Lower lobe of right lung (tissue), 2 donors: Measurements from ENCODE around the gene MYO9A. TPM values are rescaled to one million over a fixed set of nuclear protein-coding genes. Genes with fewer than 3 reads are reported as not detected.

Experiments
- ATAC-seq, 2 donors: fragments of 200-7000 bp; cut with Tn5 transposase; one replicate each; pipeline ENCODE4 v1.9.1; 2020 to 2022; ENCODE audit warnings: mild to moderate bottlenecking in 2 of 2, moderate library complexity in 2 of 2
- DNase-seq: peaks from one replicate; pipeline ENCODE4 v3.0.0-alpha.2; 2020
- H3K27ac ChIP-seq: fragments of 200-600 bp; one replicate; pipeline ENCODE4 v1.8.0; 2022
- H3K27me3 ChIP-seq: fragments of 200-600 bp; one replicate; pipeline ENCODE4 v1.8.0; 2022; ENCODE audit warnings: low read depth
- H3K36me3 ChIP-seq: fragments of 200-600 bp; one replicate; pipeline ENCODE4 v1.8.0; 2022; ENCODE audit warnings: mild to moderate bottlenecking
- H3K4me1 ChIP-seq: fragments of 200-600 bp; one replicate; pipeline ENCODE4 v1.8.0; 2022
- H3K4me3 ChIP-seq: fragments of 200-600 bp; one replicate; pipeline ENCODE4 v1.8.0; 2022; ENCODE audit warnings: mild to moderate bottlenecking
- H3K9me3 ChIP-seq: fragments of 200-600 bp; one replicate; pipeline ENCODE4 v1.8.0; 2022
- CTCF ChIP-seq: fragments of 200-600 bp; IDR thresholded peaks from one replicate; pipeline ENCODE4 v1.8.0; 2022; ENCODE audit warnings: antibody characterized with exemption, mild to moderate bottlenecking
- intact Hi-C: fragments of 100-400 bp; cut with DNase I; formaldehyde crosslinking; loops from one replicate; pipeline ENCODE4 v1.11.0; 2022
- total RNA-seq: library from RNA; stranded (reverse); fragmentation: NEBNext Ultra II Directional; extraction: Animal tissue kit (Norgen Biotek cat#: 25700); gene quantifications from one replicate; pipeline ENCODE4 v1.2.1, GENCODE V29; 2021
- donor health status: DM: no; HTN: yes; CAD: no; lungs with severe emphysema.

Gene MYO9A
- total RNA-seq, 1 donor from 2014 or later: 73.8 TPM

- TF ChIP-seq CTCF: no peak
- no peak overlapping the region for H3K4me3 ChIP-seq
- no peaks in the 10 kb centered on the region for H3K9me3 ChIP-seq
- H3K27me3 ChIP-seq: no peaks in the 10 kb centered on the region
- DNase-seq (no peak), ATAC-seq (no peak)
- no peaks in the 10 kb centered on the region for H3K4me1 ChIP-seq
- intact Hi-C loops: no loop called here
- H3K36me3 ChIP-seq: no peaks in the 10 kb centered on the region
- no peak overlapping the region for H3K27ac ChIP-seq
These were observed 310.8 kb downstream of the MYO9A start for GRCh38 chr15:71807125-71807629.

GRCh38 chr15:71806452-71806931, 311.5 kb downstream of the MYO9A start:
- Histone ChIP-seq H3K4me1 (no peaks in the 10 kb centered on the region), H3K27me3 (no peaks in the 10 kb centered on the region), H3K27ac (no peak overlapping the region), H3K4me3 (no peak overlapping the region), H3K36me3 (no peaks in the 10 kb centered on the region), H3K9me3 (no peaks in the 10 kb centered on the region)
- TF ChIP-seq CTCF: no peak
- DNase-seq (no peak), ATAC-seq (no peak)
- intact Hi-C loops: no loop called here

- H3K4me1 ChIP-seq: no peaks in the 10 kb centered on the region
- DNase-seq (no peak), ATAC-seq (no peak)
- no peaks in the 10 kb centered on the region for H3K9me3 ChIP-seq
- H3K36me3 ChIP-seq: no peaks in the 10 kb centered on the region
- no peak overlapping the region for H3K4me3 ChIP-seq
- no peaks in the 10 kb centered on the region for H3K27me3 ChIP-seq
- no peak for TF ChIP-seq CTCF
- no peak overlapping the region for H3K27ac ChIP-seq
- intact Hi-C loops: loop anchor here (5.0 kb wide), 1 partner anchor 63 kb away; no protein-coding TSS in a partner anchor
These were observed 313.1 kb downstream of the MYO9A start for GRCh38 chr15:71804695-71805470.

GRCh38 chr15:71804226-71804625, 313.7 kb downstream of the MYO9A start:
- no peak for ATAC-seq
- H3K9me3 ChIP-seq: no peaks in the 10 kb centered on the region
- DNase-seq: no peak
- no peaks in the 10 kb centered on the region for H3K27me3 ChIP-seq
- H3K4me1 ChIP-seq: no peaks in the 10 kb centered on the region
- no peak for TF ChIP-seq CTCF
- intact Hi-C loops: loop anchor here (5.0 kb wide), 1 partner anchor 62 kb away; no protein-coding TSS in a partner anchor
- H3K4me3 ChIP-seq: no peak overlapping the region
- H3K36me3 ChIP-seq: no peaks in the 10 kb centered on the region
- no peak overlapping the region for H3K27ac ChIP-seq

GRCh38 chr15:71802770-71803169, 315.2 kb downstream of the MYO9A start:
- no peaks in the 10 kb centered on the region for H3K9me3 ChIP-seq
- no peak for DNase-seq
- intact Hi-C loops: loop anchor here (5.0 kb wide), 1 partner anchor 60 kb away; no protein-coding TSS in a partner anchor
- no peak overlapping the region for H3K27ac ChIP-seq
- no peak overlapping the region for H3K4me3 ChIP-seq
- no peaks in the 10 kb centered on the region for H3K27me3 ChIP-seq
- H3K4me1 ChIP-seq: no peaks in the 10 kb centered on the region
- no peak for ATAC-seq
- no peaks in the 10 kb centered on the region for H3K36me3 ChIP-seq
- peak; percentile 42 for TF ChIP-seq CTCF
